ENCODE measurements around the gene MADCAM1. TPM values are rescaled to one million over a fixed set of nuclear protein-coding genes. Genes with fewer than 3 reads are reported as not detected.

The MADCAM1 gene
- total RNA-seq, 4 donors from 2014 or later = 0.21 TPM; not detected in 3

GRCh38 chr19:511101-511851 lies 15.0 kb downstream of the MADCAM1 start:
- no peak for TF ChIP-seq EP300 (IDR thresholded peaks at IDR 0.05)
- TF ChIP-seq, protein P1, sequence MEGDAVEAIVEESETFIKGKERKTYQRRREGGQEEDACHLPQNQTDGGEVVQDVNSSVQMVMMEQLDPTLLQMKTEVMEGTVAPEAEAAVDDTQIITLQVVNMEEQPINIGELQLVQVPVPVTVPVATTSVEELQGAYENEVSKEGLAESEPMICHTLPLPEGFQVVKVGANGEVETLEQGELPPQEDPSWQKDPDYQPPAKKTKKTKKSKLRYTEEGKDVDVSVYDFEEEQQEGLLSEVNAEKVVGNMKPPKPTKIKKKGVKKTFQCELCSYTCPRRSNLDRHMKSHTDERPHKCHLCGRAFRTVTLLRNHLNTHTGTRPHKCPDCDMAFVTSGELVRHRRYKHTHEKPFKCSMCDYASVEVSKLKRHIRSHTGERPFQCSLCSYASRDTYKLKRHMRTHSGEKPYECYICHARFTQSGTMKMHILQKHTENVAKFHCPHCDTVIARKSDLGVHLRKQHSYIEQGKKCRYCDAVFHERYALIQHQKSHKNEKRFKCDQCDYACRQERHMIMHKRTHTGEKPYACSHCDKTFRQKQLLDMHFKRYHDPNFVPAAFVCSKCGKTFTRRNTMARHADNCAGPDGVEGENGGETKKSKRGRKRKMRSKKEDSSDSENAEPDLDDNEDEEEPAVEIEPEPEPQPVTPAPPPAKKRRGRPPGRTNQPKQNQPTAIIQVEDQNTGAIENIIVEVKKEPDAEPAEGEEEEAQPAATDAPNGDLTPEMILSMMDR (IDR thresholded peaks at IDR 0.05) = no peak
- Histone ChIP-seq H3K9me3 (no peaks in the 10 kb centered on the region), H3K4me3 (peak overlapping the region in 1 of 4 donors; percentile 31), H3K36me3 (peaks cover 0 to 24% (median 0%) of the 10 kb centered on the region in 3 donors), H3K27me3 (no peaks in the 10 kb centered on the region), H3K4me1 (peaks cover 0 to 37% (median 18%) of the 10 kb centered on the region in 4 donors), H3K27ac (peak overlapping the region in 3 of 4 donors; percentile 36 to 75 (median 51))
- no peak for DNase-seq (ENCODE audit: low spot score in 2 of 2)
- 58 to 59% methylated on average over 29 of the region's 30 CpGs for WGBS, 2 donors

- WGBS, 2 donors = 42 to 48% methylated on average over 56 to 62 of the region's 62 CpGs
- Histone ChIP-seq H3K4me1 (peaks cover 0 to 33% (median 16%) of the 10 kb centered on the region in 4 donors), H3K27ac (no peak overlapping the region), H3K27me3 (no peaks in the 10 kb centered on the region), H3K9me3 (no peaks in the 10 kb centered on the region), H3K4me3 (no peak overlapping the region), H3K36me3 (peaks cover 0 to 24% (median 0%) of the 10 kb centered on the region in 3 donors)
- no peak for DNase-seq (ENCODE audit: low spot score in 2 of 2)
- no peak for TF ChIP-seq POLR2A (IDR thresholded peaks at IDR 0.05)
- TF ChIP-seq, protein P1 (IDR thresholded peaks at IDR 0.05) = no peak
Measured at GRCh38 chr19:512547-513365, 16.5 kb downstream of the MADCAM1 start.

- Histone ChIP-seq H3K4me1 (peaks cover 0 to 25% (median 9%) of the 10 kb centered on the region in 4 donors), H3K27ac (no peak overlapping the region), H3K4me3 (no peak overlapping the region), H3K27me3 (no peaks in the 10 kb centered on the region), H3K9me3 (no peaks in the 10 kb centered on the region), H3K36me3 (peaks cover 0 to 24% (median 0%) of the 10 kb centered on the region in 3 donors)
- WGBS, 2 donors = 75 to 76% methylated on average over 9 to 10 of the region's 10 CpGs
- DNase-seq (ENCODE audit: low spot score in 2 of 2) = no peak
- no peak for TF ChIP-seq POLR2A (IDR thresholded peaks at IDR 0.05)
- no peak for TF ChIP-seq EP300 (IDR thresholded peaks at IDR 0.05)
- TF ChIP-seq, protein P1 (IDR thresholded peaks at IDR 0.05) = no peak
Measured at GRCh38 chr19:513368-514165, 17.3 kb downstream of the MADCAM1 start.

- no peaks in the 10 kb centered on the region for H3K9me3 ChIP-seq
- H3K27me3 ChIP-seq = no peaks in the 10 kb centered on the region
- no peak overlapping the region for H3K4me3 ChIP-seq
- peaks cover 0 to 26% (median 0%) of the 10 kb centered on the region in 3 donors for H3K36me3 ChIP-seq
- TF ChIP-seq, protein P1 (IDR thresholded peaks at IDR 0.05) = no peak
- TF ChIP-seq EP300 (IDR thresholded peaks at IDR 0.05) (no peak), POLR2A (IDR thresholded peaks at IDR 0.05) (no peak)
- WGBS, 2 donors = 89 to 93% methylated on average over 9 of the region's 9 CpGs
- no peak overlapping the region for H3K27ac ChIP-seq
- H3K4me1 ChIP-seq = peaks cover 0 to 19% (median 6%) of the 10 kb centered on the region in 4 donors
- DNase-seq (ENCODE audit: low spot score in 2 of 2) = no peak
Measured at GRCh38 chr19:514166-514663, 17.9 kb downstream of the MADCAM1 start.

Measured in tibial nerve (tissue), 4 donors.